Embryonic facial prominence (tissue), 1 donor: ENCODE measurements around the gene TMEM150A.
"Not testable (repeated sequence)": the region's sequence is repeated elsewhere in the genome, so short reads cannot be mapped to it uniquely, and the experiment has no call there.

Experiments
- DNase-seq: peaks from one replicate; pipeline ENCODE4 v3.0.0-alpha.2; 2016; ENCODE audit errors: extremely low spot score

Gene TMEM150A

DNA sequence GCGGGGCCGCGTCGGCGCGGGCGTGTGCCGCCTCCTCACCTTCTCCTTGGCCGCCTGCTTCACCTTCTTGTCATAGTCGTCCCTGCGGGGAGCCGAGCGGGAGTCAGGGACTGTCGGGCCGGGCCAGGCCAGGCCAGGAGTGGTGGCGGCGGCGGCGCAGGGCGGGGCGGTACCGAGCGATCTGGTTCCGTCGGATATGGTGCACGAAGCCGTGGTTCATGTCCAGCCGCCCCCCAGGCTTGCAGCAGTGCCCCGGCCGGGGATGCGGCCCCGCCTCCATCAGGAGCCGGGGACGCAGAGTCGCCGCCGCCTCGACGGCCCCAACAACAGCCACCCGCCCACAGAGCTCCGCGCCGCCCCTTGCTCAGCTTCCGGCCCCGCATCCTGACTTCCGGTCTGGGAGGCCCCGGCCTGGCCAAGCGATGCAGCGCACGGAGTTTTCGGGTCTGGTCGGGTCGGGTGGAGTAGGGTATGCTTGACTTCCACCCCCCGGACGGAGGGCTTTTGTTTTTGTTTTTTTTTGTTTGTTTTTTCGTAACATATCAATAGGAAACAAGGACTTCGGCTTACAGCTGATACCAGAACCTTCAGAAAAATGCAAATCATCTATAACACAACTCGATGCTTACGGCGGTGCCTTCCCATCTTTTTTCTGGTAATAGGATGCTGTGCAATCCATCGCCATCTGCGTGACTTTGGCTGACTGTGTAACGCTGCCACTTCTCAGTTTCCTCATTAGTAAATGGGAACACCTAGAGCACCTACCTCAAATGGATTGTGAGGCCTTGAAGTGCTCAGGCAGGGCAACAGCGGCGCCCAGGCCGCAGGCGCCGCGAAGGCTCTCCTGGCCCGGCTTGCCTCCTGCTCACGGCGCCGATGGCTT lies 9.4 kb upstream of the TMEM150A start, which contains the start of gene C2orf68:
TSS of gene C2orf68 (minus strand) at position 362 of the 883 bp plus-strand sequence. CDS start at position 280, 82 bp downstream.
- peak; percentile 79 for DNase-seq

DNA sequence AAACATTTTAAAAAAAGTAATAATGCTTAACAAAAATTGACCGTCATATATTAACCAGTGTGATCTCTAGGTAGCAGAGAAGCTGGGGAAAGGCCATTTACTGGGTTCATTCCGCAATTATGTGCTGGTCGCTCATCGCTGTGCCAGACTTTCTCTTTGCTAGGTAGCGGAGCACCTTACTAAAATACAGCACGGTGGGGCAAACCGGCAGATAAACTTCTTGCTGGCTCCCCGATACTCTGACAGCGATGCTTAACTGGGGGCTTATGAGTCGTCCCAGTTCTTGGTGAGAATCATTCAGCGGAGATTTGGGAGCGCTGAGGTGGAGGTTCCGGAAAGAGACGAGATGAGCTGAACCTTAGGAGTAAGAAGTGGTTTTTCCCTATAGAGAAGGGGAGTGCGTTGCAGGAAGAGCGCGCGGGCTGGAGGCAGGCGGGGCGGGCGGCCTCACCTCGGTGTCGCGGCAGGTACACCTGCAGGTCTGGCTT lies 8.8 kb upstream of the TMEM150A start:
- no peak for DNase-seq

DNA sequence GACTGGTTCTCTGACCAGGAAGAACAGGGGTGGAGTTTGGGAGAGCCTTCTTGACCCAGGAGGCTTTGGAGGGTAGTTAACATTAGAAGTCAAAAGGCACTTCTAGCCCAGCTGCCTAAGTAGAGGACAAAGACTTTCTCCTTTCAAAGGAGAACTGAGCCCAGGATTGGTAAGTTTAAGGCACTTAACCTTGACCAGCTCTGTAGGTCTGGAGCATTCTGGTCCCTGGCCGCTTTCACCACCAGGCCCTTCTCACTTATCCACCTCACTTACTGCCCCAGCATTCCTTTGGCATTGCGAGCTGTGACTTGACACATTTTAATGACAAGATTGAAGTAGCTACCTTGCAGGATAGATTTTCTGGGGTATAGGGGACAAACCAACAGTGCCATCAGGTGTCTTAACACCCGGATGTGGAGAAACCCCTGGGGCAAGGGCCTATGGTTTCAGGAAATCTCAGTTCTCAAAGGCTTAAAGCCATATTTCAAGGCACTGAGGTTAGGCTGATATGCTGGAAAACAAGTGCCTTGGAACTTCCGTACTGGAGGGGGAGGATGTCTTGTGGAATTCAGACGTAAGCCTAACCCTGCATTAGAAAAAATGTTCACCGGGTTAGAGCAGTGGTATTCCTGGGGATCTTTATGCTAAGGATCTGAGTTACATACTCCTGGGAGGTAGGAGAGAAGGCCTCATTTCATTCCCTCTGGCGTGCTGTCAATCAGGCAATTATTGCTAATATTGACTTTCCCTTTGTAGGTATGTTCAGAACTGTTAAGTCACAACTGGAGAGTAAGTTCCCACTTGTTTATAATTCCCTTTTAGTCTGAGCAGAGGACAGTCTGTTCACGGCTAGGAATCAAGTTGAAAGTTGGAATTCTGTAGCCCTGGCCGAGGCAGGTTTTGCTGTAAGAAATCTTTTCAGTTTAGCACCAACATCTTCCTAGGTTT lies 5.0 kb upstream of the TMEM150A start:
- DNase-seq = no peak

GRCh38 chr2:85606116-85606455 lies 3.6 kb upstream of the TMEM150A start:
- DNase-seq = no peak

- peak; percentile 58 for DNase-seq
Measured at GRCh38 chr2:85605406-85606115, 3.1 kb upstream of the TMEM150A start.

DNA sequence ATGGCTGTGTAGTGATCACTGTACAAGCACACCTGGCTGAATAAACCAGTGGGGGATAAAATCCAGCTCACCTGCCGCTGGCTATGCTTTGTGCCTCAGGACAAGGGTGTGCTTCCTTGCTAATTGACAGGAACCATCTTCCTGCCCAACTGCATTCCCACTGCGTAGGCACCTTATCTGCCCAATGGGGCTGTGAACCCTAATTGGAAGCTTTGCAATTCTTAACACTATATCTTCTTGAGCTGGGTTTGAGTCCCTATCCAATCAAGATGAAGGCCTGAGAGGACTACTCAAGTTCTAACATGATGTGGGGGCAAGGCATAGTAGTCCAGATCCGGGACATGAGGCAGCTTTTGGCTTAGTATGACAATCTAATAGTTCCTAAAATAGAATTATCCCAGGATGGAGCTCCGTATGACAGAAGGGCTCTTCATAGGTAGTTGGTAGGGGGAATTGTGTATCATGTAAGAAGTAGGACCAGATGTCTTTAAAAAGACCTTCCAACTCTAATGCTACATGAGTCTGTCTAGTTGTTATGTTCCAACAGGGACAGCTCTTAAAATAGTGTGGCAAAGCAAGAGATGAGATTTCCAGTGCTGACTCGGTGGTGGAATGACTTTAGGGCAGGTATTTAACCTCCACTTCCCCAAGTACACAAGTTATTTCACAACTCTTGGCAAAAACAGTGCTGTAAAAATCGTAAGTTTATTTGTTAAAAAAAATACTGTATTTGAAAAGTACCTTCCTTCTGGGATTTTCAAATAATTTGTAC lies 2.3 kb upstream of the TMEM150A start:
- DNase-seq = no peak

- DNase-seq = not testable (repeated sequence)
Measured at GRCh38 chr2:85604133-85604444, 1.6 kb upstream of the TMEM150A start.

GRCh38 chr2:85601771-85602475 lies 575 bp downstream of the TMEM150A start:
- no peak for DNase-seq

DNA sequence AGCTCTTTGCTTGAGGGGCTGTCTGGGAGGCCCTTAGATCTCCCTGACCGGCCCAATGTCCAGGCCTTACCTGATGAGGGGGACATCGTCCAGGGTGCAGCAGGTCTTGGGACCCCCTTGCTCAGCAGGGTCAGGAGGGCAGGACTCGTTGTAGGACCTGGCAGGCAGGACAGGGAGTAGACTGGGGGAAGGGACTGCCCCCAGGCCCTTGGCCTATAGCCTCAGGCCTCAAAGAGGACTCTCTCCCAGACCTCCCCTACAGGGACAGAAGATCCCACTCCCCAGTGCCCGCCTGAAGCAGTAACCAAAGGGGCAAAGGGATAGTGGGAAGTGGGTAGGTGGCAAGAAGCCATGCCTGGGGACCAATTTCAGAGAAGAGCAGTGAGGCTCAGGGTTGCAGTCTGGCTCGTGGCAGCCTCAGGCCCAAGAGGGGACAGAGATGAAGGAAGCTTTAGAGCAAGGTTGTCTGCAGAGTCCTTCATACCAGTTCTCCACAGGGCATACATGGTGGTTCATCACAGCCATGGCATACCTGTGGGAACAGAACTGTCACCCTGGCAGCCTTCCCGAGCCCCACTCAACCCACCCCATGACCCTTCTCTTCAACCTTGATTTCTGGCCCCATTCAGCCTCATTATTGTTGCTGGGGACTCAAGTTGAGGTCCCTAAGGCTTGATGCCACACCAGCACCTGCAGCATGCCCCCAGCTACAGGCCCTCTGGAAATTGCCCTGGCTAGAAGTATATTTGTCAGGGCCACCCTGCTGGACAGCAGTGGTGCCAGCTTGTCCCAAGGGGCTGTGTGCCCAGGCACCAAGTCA lies 1.3 kb downstream of the TMEM150A start:
- DNase-seq = no peak

GRCh38 chr2:85600235-85600575 lies 2.3 kb downstream of the TMEM150A start:
- DNase-seq = no peak

- DNase-seq = no peak
Measured at GRCh38 chr2:85599468-85600234, 2.8 kb downstream of the TMEM150A start.

- no peak for DNase-seq
Measured at GRCh38 chr2:85598594-85599340, 3.7 kb downstream of the TMEM150A start.

DNA sequence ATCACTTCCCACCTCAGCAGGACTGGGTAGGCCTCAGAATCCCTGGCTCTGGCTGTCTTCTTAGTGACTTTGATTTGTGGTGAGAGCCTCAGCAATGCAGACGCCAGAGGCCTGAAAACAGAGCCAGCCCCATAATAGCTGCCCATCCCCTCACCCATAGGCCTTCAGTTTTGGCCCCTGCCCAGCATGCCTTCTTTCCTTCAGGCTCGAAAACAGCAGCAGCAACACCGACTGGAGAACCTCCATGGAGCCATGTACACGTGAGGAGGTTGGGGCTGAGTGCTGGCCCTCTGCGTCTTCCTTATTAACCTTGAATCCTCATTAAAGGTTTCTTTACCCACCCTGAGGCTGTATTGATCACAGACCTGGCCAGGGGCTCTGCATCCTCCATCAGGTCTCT lies 5.3 kb downstream of the TMEM150A start:
- no peak for DNase-seq

- DNase-seq = no peak
Measured at GRCh38 chr2:85596486-85597143, 5.9 kb downstream of the TMEM150A start.

- no peak for DNase-seq
Measured at GRCh38 chr2:85596026-85596333, 6.5 kb downstream of the TMEM150A start.

GRCh38 chr2:85595301-85596025 lies 7.0 kb downstream of the TMEM150A start, which contains the start of gene RNF181:
RNF181 (plus strand) TSS chr2:85595745; CDS start chr2:85595764, 19 bp downstream.
- DNase-seq = peak; percentile 97

DNA sequence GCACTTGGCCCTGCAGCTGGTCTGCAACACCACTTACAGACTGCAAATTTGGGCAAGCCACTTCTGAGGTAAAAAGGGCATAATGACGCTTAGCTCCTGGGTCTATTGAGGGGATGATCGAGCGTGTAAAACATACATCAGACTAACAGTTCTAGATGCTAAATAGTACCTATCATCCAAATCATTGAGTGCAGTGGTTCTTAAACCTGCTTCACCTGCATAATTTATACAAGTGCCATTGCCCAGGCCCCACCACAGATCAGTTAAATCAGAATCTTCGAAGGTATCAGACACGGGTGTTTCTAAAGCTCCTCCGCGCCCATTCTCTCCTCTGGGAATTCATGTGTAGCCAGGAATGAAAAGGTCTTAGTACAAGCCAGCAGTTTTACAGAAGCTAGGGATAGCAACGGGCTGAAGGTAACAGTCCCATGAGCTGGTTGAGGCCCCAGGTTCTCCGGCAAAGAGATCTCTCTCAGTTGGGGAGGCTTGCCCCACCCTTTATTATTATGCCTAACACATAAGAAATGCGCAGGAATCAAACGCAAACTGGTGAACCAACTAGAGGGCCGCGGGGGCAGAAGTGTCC lies 7.7 kb downstream of the TMEM150A start:
- no peak for DNase-seq
